Gastrocnemius medialis (tissue), 4 donors: ENCODE measurements around the gene GRIA1. TPM values are rescaled to one million over a fixed set of nuclear protein-coding genes. Genes with fewer than 3 reads are reported as not detected.

Source experiments
- ATAC-seq, 2 donors: fragments of 150-250 bp; one replicate each; pipeline ENCODE4 v1.9.1; 2016
- DNase-seq, 2 donors: peaks; one replicate each; pipeline ENCODE4 v3.0.0-alpha.2; 2019
- H3K27ac ChIP-seq, 4 donors: fragments of 200-600 bp; sonication (generic); 1 replicate in 1 of 4; 2 replicates in 3 of 4; pipeline ENCODE4 v1.5.1; 2016 to 2018; ENCODE audit warnings: mild to moderate bottlenecking in 2 of 4, moderate library complexity in 1 of 4
- H3K27me3 ChIP-seq, 3 donors: fragments of 200-600 bp; sonication (generic) in 2 of 3; 1 replicate in 1 of 3; 2 replicates in 2 of 3; pipeline versions ENCODE4 v1.5.1 to v1.6.0; 2016 to 2019; ENCODE audit warnings: mild to moderate bottlenecking in 1 of 3, moderate library complexity in 1 of 3
- H3K36me3 ChIP-seq, 2 donors: fragments of 200-600 bp; sonication (generic) in 1 of 2; one replicate each; pipeline ENCODE4 v1.5.1; 2017 to 2018
- H3K4me1 ChIP-seq, 2 donors: fragments of 200-600 bp; sonication (generic) in 1 of 2; one replicate each; pipeline ENCODE4 v1.5.1; 2016 to 2017; ENCODE audit warnings: mild to moderate bottlenecking in 2 of 2
- H3K4me3 ChIP-seq, 4 donors: fragments of 200-600 bp; sonication (generic) in 3 of 4; 1 replicate in 1 of 4; 2 replicates in 3 of 4; pipeline ENCODE4 v1.5.1; 2016 to 2019; ENCODE audit warnings: mild to moderate bottlenecking in 2 of 4
- H3K9me3 ChIP-seq, 3 donors: fragments of 200-600 bp; sonication (generic) in 2 of 3; 1 replicate in 1 of 3; 2 replicates in 2 of 3; pipeline ENCODE4 v1.5.1; 2016 to 2019
- CTCF ChIP-seq, 5 experiments: fragments of 450-650 bp in 3 of 5; fragments of 200-600 bp in 2 of 5; sonication (generic) in 2 of 5; IDR thresholded peaks in 4 of 5; conservative IDR thresholded peaks in 1 of 5; 1 replicate in 4 of 5; 2 replicates in 1 of 5; pipeline ENCODE4 v1.5.1; 2016 to 2019; ENCODE audit warnings: antibody characterized with exemption in 5 of 5, mild to moderate bottlenecking in 3 of 5, moderate library complexity in 3 of 5
- POLR2A ChIP-seq, 2 donors: fragments of 450-650 bp; IDR thresholded peaks; one replicate each; pipeline ENCODE4 v1.6.1; 2017; ENCODE audit warnings: antibody characterized with exemption in 2 of 2, mild to moderate bottlenecking in 2 of 2, moderate library complexity in 2 of 2
- in situ Hi-C, 4 donors: fragments of 200-750 bp; cut with MboI; loops; one replicate each; pipeline versions ENCODE4 v1.15.0 to v1.8.0; 2017; ENCODE audit warnings: low sequenced_read_pairs in 4 of 4
- intact Hi-C: fragments of 100-400 bp; cut with DNase I; formaldehyde crosslinking; loops from one replicate; pipeline ENCODE4 v1.15.1; 2023; ENCODE audit warnings: low total_unique reads
- total RNA-seq, 4 donors: library from RNA; depleted of rRNA; stranded (reverse); fragments of >200 nt; gene quantifications; one replicate each; pipeline versions ENCODE4 v1.1.0 to v1.2.3, GENCODE V29; 2016

Gene GRIA1
- total RNA-seq, 4 donors from 2014 or later: 0.18 to 0.46 TPM; not detected in 2

DNA sequence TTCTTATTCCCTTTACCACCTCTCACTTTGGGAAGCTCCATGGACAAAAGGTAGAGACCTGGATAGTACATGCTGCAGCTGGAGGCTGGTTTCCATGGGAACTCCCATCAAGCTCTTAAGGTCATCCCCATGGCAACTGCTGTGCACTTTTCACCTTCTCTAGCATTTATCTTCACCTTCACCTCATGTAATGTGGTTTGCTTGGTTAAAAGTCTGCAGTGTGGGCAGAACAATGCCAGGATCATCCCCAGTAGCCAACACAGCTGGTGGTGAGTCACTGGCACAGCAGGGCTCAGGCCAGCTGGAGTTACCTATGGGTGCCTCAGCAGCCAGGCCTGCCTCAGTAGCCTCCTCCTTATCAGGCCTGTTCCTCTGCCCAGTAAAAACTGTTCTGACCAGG lies 210.5 kb downstream of the GRIA1 start:
- no peak for ATAC-seq
- H3K36me3 ChIP-seq: no peaks in the 10 kb centered on the region
- intact Hi-C loops: no loop called here
- in situ Hi-C loops: no loop called here
- no peak for DNase-seq
- H3K27ac ChIP-seq: no peak overlapping the region
- no peak for TF ChIP-seq CTCF (IDR thresholded peaks at IDR 0.05 in 4 of 5, conservative IDR thresholded peaks at IDR 0.05 in 1 of 5)
- TF ChIP-seq POLR2A (IDR thresholded peaks at IDR 0.05): no peak
- no peak overlapping the region for H3K4me3 ChIP-seq
- H3K27me3 ChIP-seq: no peaks in the 10 kb centered on the region
- no peaks in the 10 kb centered on the region for H3K4me1 ChIP-seq
- no peaks in the 10 kb centered on the region for H3K9me3 ChIP-seq

GRCh38 chr5:153702265-153702664 lies 211.8 kb downstream of the GRIA1 start:
- intact Hi-C loops: no loop called here

GRCh38 chr5:153704110-153704509 lies 213.6 kb downstream of the GRIA1 start:
- no peak overlapping the region for H3K4me3 ChIP-seq
- no peak for ATAC-seq
- H3K27ac ChIP-seq: no peak overlapping the region
- no peaks in the 10 kb centered on the region for H3K9me3 ChIP-seq
- no peak for TF ChIP-seq CTCF (IDR thresholded peaks at IDR 0.05 in 4 of 5, conservative IDR thresholded peaks at IDR 0.05 in 1 of 5)
- in situ Hi-C loops: no loop called here
- DNase-seq: no peak
- H3K36me3 ChIP-seq: no peaks in the 10 kb centered on the region
- H3K27me3 ChIP-seq: no peaks in the 10 kb centered on the region
- intact Hi-C loops: no loop called here
- no peaks in the 10 kb centered on the region for H3K4me1 ChIP-seq

More at GRCh38 chr5:153702265-153702664, 211.8 kb downstream of the GRIA1 start:
- TF ChIP-seq POLR2A (IDR thresholded peaks at IDR 0.05) (no peak), CTCF (IDR thresholded peaks at IDR 0.05 in 4 of 5, conservative IDR thresholded peaks at IDR 0.05 in 1 of 5) (no peak)
- in situ Hi-C loops: no loop called here
- no peak overlapping the region for H3K27ac ChIP-seq
- H3K4me1 ChIP-seq: no peaks in the 10 kb centered on the region
- no peaks in the 10 kb centered on the region for H3K36me3 ChIP-seq
- no peaks in the 10 kb centered on the region for H3K27me3 ChIP-seq
- H3K4me3 ChIP-seq: no peak overlapping the region
- DNase-seq: no peak
- no peaks in the 10 kb centered on the region for H3K9me3 ChIP-seq
- no peak for ATAC-seq

DNA sequence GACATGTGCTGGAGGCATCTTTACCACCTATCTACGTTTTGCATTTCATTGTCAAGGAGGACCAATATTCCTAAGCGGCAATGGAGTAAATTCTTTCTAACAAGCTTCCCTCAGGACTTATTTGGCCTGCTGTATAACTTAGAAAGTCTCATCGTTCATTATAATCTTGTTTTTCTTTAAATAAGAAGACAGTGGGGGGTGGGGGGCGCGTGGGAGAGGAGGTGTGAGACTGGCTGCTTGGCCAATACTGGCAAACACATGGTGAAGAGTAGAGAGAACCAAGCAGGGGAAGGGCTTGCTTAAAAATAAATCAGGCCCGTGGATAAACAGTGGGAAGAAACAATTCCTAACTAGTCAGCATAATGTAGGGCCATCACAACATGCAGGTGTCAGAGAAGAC lies 217.2 kb downstream of the GRIA1 start:
- intact Hi-C loops (no loop called here), in situ Hi-C loops (no loop called here)
- no peak for DNase-seq

More for the DNA sequence above, 217.2 kb downstream of the GRIA1 start:
- no peak for ATAC-seq
- no peak for TF ChIP-seq POLR2A (IDR thresholded peaks at IDR 0.05)
- TF ChIP-seq CTCF (IDR thresholded peaks at IDR 0.05 in 4 of 5, conservative IDR thresholded peaks at IDR 0.05 in 1 of 5): no peak
- Histone ChIP-seq H3K9me3 (no peaks in the 10 kb centered on the region), H3K27me3 (no peaks in the 10 kb centered on the region), H3K4me1 (no peaks in the 10 kb centered on the region), H3K27ac (no peak overlapping the region), H3K36me3 (no peaks in the 10 kb centered on the region), H3K4me3 (no peak overlapping the region)
